ENCODE measurements around the gene HDAC9. TPM values are rescaled to one million over a fixed set of nuclear protein-coding genes. Genes with fewer than 3 reads are reported as not detected.

HDAC9 gene
- total RNA-seq, 4 donors from 2014 or later: 3.0 to 14.0 (median 5.6) TPM

- no peak for TF ChIP-seq CTCF (IDR thresholded peaks at IDR 0.05 in 4 of 5, conservative IDR thresholded peaks at IDR 0.05 in 1 of 5)
- Histone ChIP-seq H3K27ac (no peak overlapping the region), H3K9me3 (no peaks in the 10 kb centered on the region), H3K27me3 (no peaks in the 10 kb centered on the region), H3K36me3 (no peaks in the 10 kb centered on the region), H3K4me3 (no peak overlapping the region), H3K4me1 (no peaks in the 10 kb centered on the region)
- DNase-seq (no peak), ATAC-seq (no peak)
- intact Hi-C loops (cut with DNase I; ENCODE audit: low total_unique reads) (no loop called here), in situ Hi-C loops (cut with MboI; ENCODE audit: low sequenced_read_pairs in 4 of 4) (no loop called here)
Observed at GRCh38 chr7:18771834-18772566, 276.5 kb downstream of the HDAC9 start.

GRCh38 chr7:18772567-18772965 is 277.0 kb downstream of the HDAC9 start:
- Histone ChIP-seq H3K4me3 (no peak overlapping the region), H3K36me3 (no peaks in the 10 kb centered on the region), H3K9me3 (no peaks in the 10 kb centered on the region), H3K27me3 (no peaks in the 10 kb centered on the region), H3K4me1 (no peaks in the 10 kb centered on the region), H3K27ac (no peak overlapping the region)
- ATAC-seq (no peak), DNase-seq (no peak)
- in situ Hi-C loops (cut with MboI; ENCODE audit: low sequenced_read_pairs in 4 of 4): no loop called here
- TF ChIP-seq POLR2A (IDR thresholded peaks at IDR 0.05) (no peak), CTCF (IDR thresholded peaks at IDR 0.05 in 4 of 5, conservative IDR thresholded peaks at IDR 0.05 in 1 of 5) (no peak)
- intact Hi-C loops (cut with DNase I; ENCODE audit: low total_unique reads): no loop called here

- intact Hi-C loops (cut with DNase I; ENCODE audit: low total_unique reads): no loop called here
- TF ChIP-seq CTCF (IDR thresholded peaks at IDR 0.05 in 4 of 5, conservative IDR thresholded peaks at IDR 0.05 in 1 of 5) (no peak), POLR2A (IDR thresholded peaks at IDR 0.05) (no peak)
- no peaks in the 10 kb centered on the region for H3K9me3 ChIP-seq
- in situ Hi-C loops (cut with MboI; ENCODE audit: low sequenced_read_pairs in 4 of 4): no loop called here
- H3K27ac ChIP-seq: no peak overlapping the region
- no peaks in the 10 kb centered on the region for H3K27me3 ChIP-seq
- no peaks in the 10 kb centered on the region for H3K4me1 ChIP-seq
- H3K4me3 ChIP-seq: no peak overlapping the region
- no peak for ATAC-seq
- no peak for DNase-seq
- H3K36me3 ChIP-seq: no peaks in the 10 kb centered on the region
Observed at GRCh38 chr7:18777314-18777713, 281.8 kb downstream of the HDAC9 start.

- DNase-seq (no peak), ATAC-seq (no peak)
- in situ Hi-C loops (cut with MboI; ENCODE audit: low sequenced_read_pairs in 4 of 4) (no loop called here), intact Hi-C loops (cut with DNase I; ENCODE audit: low total_unique reads) (no loop called here)
- TF ChIP-seq CTCF (IDR thresholded peaks at IDR 0.05 in 4 of 5, conservative IDR thresholded peaks at IDR 0.05 in 1 of 5): no peak
- no peak for TF ChIP-seq POLR2A (IDR thresholded peaks at IDR 0.05)
- H3K27me3 ChIP-seq: no peaks in the 10 kb centered on the region
- H3K36me3 ChIP-seq: no peaks in the 10 kb centered on the region
- no peak overlapping the region for H3K4me3 ChIP-seq
- H3K4me1 ChIP-seq: no peaks in the 10 kb centered on the region
- no peak overlapping the region for H3K27ac ChIP-seq
- H3K9me3 ChIP-seq: no peaks in the 10 kb centered on the region
Observed at GRCh38 chr7:18778594-18778993, 283.0 kb downstream of the HDAC9 start.

- Histone ChIP-seq H3K9me3 (no peaks in the 10 kb centered on the region), H3K4me3 (no peak overlapping the region), H3K4me1 (no peaks in the 10 kb centered on the region), H3K36me3 (no peaks in the 10 kb centered on the region), H3K27ac (no peak overlapping the region), H3K27me3 (no peaks in the 10 kb centered on the region)
- ATAC-seq: no peak
- intact Hi-C loops (cut with DNase I; ENCODE audit: low total_unique reads) (no loop called here), in situ Hi-C loops (cut with MboI; ENCODE audit: low sequenced_read_pairs in 4 of 4) (no loop called here)
- TF ChIP-seq POLR2A (IDR thresholded peaks at IDR 0.05) (no peak), CTCF (IDR thresholded peaks at IDR 0.05 in 4 of 5, conservative IDR thresholded peaks at IDR 0.05 in 1 of 5) (no peak)
- DNase-seq: no peak
Observed at GRCh38 chr7:18780266-18780665, 284.7 kb downstream of the HDAC9 start.
